ENCODE data around the gene CCDC12.

CCDC12 gene

GRCh38 chr3:46906471-46907058 is 70.0 kb downstream of the CCDC12 start:
- no peak for DNase-seq (ENCODE audit: low read depth in 1 of 2, low spot score in 1 of 2)

GRCh38 chr3:46905661-46906451 is 70.7 kb downstream of the CCDC12 start:
- TF ChIP-seq CTCF (IDR thresholded peaks at IDR 0.05; ENCODE audit: insufficient read depth, low read length) (no peak), SPI1 (IDR thresholded peaks at IDR 0.05; ENCODE audit: borderline replicate concordance, low read depth) (no peak), GABPA (IDR thresholded peaks at IDR 0.05; ENCODE audit: low read depth) (no peak), REST (IDR thresholded peaks at IDR 0.05; ENCODE audit: insufficient replicate concordance, low read depth) (no peak), POLR2AphosphoS5 (IDR thresholded peaks at IDR 0.05; ENCODE audit: low read depth) (no peak)
- H3K4me3 ChIP-seq (replicated peaks; ENCODE audit: insufficient read depth, low read length) = no peak overlapping the region
- no peak overlapping the region for H3K27ac ChIP-seq (replicated peaks)
- no peak for DNase-seq (ENCODE audit: low read depth in 1 of 2, low spot score in 1 of 2)
- no peaks in the 10 kb centered on the region for H3K27me3 ChIP-seq (ENCODE audit: insufficient read depth, poor library complexity, severe bottlenecking)

More at GRCh38 chr3:46906471-46907058, 70.0 kb downstream of the CCDC12 start:
- no peak for TF ChIP-seq REST (IDR thresholded peaks at IDR 0.05; ENCODE audit: insufficient replicate concordance, low read depth)
- TF ChIP-seq CTCF (IDR thresholded peaks at IDR 0.05; ENCODE audit: insufficient read depth, low read length) = no peak
- no peak for TF ChIP-seq POLR2AphosphoS5 (IDR thresholded peaks at IDR 0.05; ENCODE audit: low read depth)
- Histone ChIP-seq H3K4me3 (replicated peaks; ENCODE audit: insufficient read depth, low read length) (no peak overlapping the region), H3K27me3 (ENCODE audit: insufficient read depth, poor library complexity, severe bottlenecking) (no peaks in the 10 kb centered on the region), H3K27ac (replicated peaks) (no peak overlapping the region)

GRCh38 chr3:46905213-46905560 is 71.4 kb downstream of the CCDC12 start:
- TF ChIP-seq GABPA (IDR thresholded peaks at IDR 0.05; ENCODE audit: low read depth) (no peak), CTCF (IDR thresholded peaks at IDR 0.05; ENCODE audit: insufficient read depth, low read length) (no peak), POLR2AphosphoS5 (IDR thresholded peaks at IDR 0.05; ENCODE audit: low read depth) (no peak), REST (IDR thresholded peaks at IDR 0.05; ENCODE audit: insufficient replicate concordance, low read depth) (no peak), SPI1 (IDR thresholded peaks at IDR 0.05; ENCODE audit: borderline replicate concordance, low read depth) (no peak)
- no peak for DNase-seq (ENCODE audit: low read depth in 1 of 2, low spot score in 1 of 2)
- no peaks in the 10 kb centered on the region for H3K27me3 ChIP-seq (ENCODE audit: insufficient read depth, poor library complexity, severe bottlenecking)
- H3K27ac ChIP-seq (replicated peaks) = no peak overlapping the region
- H3K4me3 ChIP-seq (replicated peaks; ENCODE audit: insufficient read depth, low read length) = no peak overlapping the region

Measured in HL-60 (cell line).